Esophagus squamous epithelium (tissue), 5 donors: ENCODE results near the gene STX1B. TPM values are rescaled to one million over a fixed set of nuclear protein-coding genes. Genes with fewer than 3 reads are reported as not detected.
"Not testable (repeated sequence)": the region's sequence is repeated elsewhere in the genome, so short reads cannot be mapped to it uniquely, and the experiment has no call there.

ENCODE experiments used
- DNase-seq: peaks from one replicate; lab custom pipeline; 2025; lab: John Stamatoyannopoulos, UW
- H3K27ac ChIP-seq, 4 donors: fragments of 200-600 bp; sonication (generic); one replicate each; pipeline ENCODE4 v1.5.1; 2016 to 2019; ENCODE audit warnings: mild to moderate bottlenecking in 1 of 4
- H3K27me3 ChIP-seq, 4 donors: fragments of 200-600 bp; sonication (generic); 1 replicate in 3 of 4; 2 replicates in 1 of 4; pipeline versions ENCODE4 v1.5.1 to v1.6.0; 2017 to 2021; ENCODE audit warnings: antibody characterized with exemption in 1 of 4
- H3K36me3 ChIP-seq, 3 donors: fragments of 200-600 bp; sonication (generic); one replicate each; pipeline ENCODE4 v1.5.1; 2016 to 2019
- H3K4me1 ChIP-seq, 3 donors: fragments of 200-600 bp; sonication (generic); one replicate each; pipeline ENCODE4 v1.5.1; 2017 to 2019
- H3K4me3 ChIP-seq, 4 donors: fragments of 200-600 bp; sonication (generic); 1 replicate in 3 of 4; 2 replicates in 1 of 4; pipeline ENCODE4 v1.5.1; 2016 to 2019; ENCODE audit warnings: mild to moderate bottlenecking in 2 of 4, moderate library complexity in 1 of 4
- H3K9me3 ChIP-seq, 3 donors: fragments of 200-600 bp; sonication (generic); one replicate each; pipeline ENCODE4 v1.5.1; 2016 to 2019
- CTCF ChIP-seq, 6 experiments: fragments of 450-650 bp in 4 of 6; fragments of 200-600 bp in 2 of 6; sonication (generic) in 2 of 6; IDR thresholded peaks; one replicate each; pipeline ENCODE4 v1.5.1; 2016 to 2019; ENCODE audit warnings: antibody characterized with exemption in 6 of 6, mild to moderate bottlenecking in 4 of 6, moderate library complexity in 4 of 6
- POLR2A ChIP-seq, 4 donors: fragments of 450-650 bp; IDR thresholded peaks; one replicate each; pipeline ENCODE4 v1.6.1; 2017; ENCODE audit warnings: antibody characterized with exemption in 4 of 4, mild to moderate bottlenecking in 4 of 4, moderate library complexity in 3 of 4
- WGBS, 2 donors: methylation state at CpG; one replicate each; pipeline ENCODE4 v1.1.5; 2018; 5-methylcytosine and 5-hydroxymethylcytosine counted together
- intact Hi-C: fragments of 100-400 bp; cut with DNase I; formaldehyde crosslinking; loops from one replicate; pipeline ENCODE4 v1.15.0; 2022
- total RNA-seq, 4 donors: library from RNA; depleted of rRNA; stranded (reverse); fragments of >200 nt; gene quantifications; one replicate each; pipeline ENCODE4 v1.1.0, GENCODE V29; 2016
- donor health status: DM: yes; HTN: yes; CAD: no.

STX1B gene
- total RNA-seq, 4 donors from 2014 or later = 0.06 to 1.5 (median 0.20) TPM

GRCh38 chr16:31025339-31025738 is 14.9 kb upstream of the STX1B start:
- H3K4me3 ChIP-seq = no peak overlapping the region
- no peak for TF ChIP-seq CTCF (IDR thresholded peaks at IDR 0.05)
- TF ChIP-seq POLR2A (IDR thresholded peaks at IDR 0.05) = no peak
- WGBS, 2 donors = 75 to 81% methylated on average over 5 of the region's 5 CpGs
- no peak overlapping the region for H3K27ac ChIP-seq
- no peaks in the 10 kb centered on the region for H3K36me3 ChIP-seq
- no peaks in the 10 kb centered on the region for H3K9me3 ChIP-seq
- DNase-seq = no peak
- no peaks in the 10 kb centered on the region for H3K4me1 ChIP-seq
- intact Hi-C loops = no loop called here
- H3K27me3 ChIP-seq = no peaks in the 10 kb centered on the region

- no peak for DNase-seq
- intact Hi-C loops = no loop called here
- TF ChIP-seq POLR2A (IDR thresholded peaks at IDR 0.05) = no peak
- TF ChIP-seq CTCF (IDR thresholded peaks at IDR 0.05) = no peak
These were observed 13.3 kb upstream of the STX1B start for GRCh38 chr16:31023627-31024226.

GRCh38 chr16:31023252-31023602 is 12.8 kb upstream of the STX1B start:
- Histone ChIP-seq H3K9me3 (no peaks in the 10 kb centered on the region), H3K4me1 (no peaks in the 10 kb centered on the region), H3K36me3 (no peaks in the 10 kb centered on the region), H3K4me3 (no peak overlapping the region), H3K27me3 (no peaks in the 10 kb centered on the region), H3K27ac (no peak overlapping the region)
- 95 to 100% methylated on average over 3 to 4 of the region's 4 CpGs for WGBS, 2 donors
- TF ChIP-seq POLR2A (IDR thresholded peaks at IDR 0.05) = no peak
- TF ChIP-seq CTCF (IDR thresholded peaks at IDR 0.05) = no peak
- intact Hi-C loops = no loop called here
- DNase-seq = no peak

More at GRCh38 chr16:31023627-31024226, 13.3 kb upstream of the STX1B start:
- 57 to 65% methylated on average over 6 of the region's 6 CpGs for WGBS, 2 donors
- no peaks in the 10 kb centered on the region for H3K4me1 ChIP-seq
- H3K36me3 ChIP-seq = no peaks in the 10 kb centered on the region
- no peak overlapping the region for H3K4me3 ChIP-seq
- no peaks in the 10 kb centered on the region for H3K9me3 ChIP-seq
- H3K27me3 ChIP-seq = no peaks in the 10 kb centered on the region
- no peak overlapping the region for H3K27ac ChIP-seq

GRCh38 chr16:31022544-31023251 is 12.3 kb upstream of the STX1B start:
- no peak for DNase-seq
- Histone ChIP-seq H3K9me3 (no peaks in the 10 kb centered on the region), H3K27me3 (no peaks in the 10 kb centered on the region), H3K27ac (no peak overlapping the region), H3K4me3 (no peak overlapping the region), H3K4me1 (no peaks in the 10 kb centered on the region), H3K36me3 (no peaks in the 10 kb centered on the region)
- intact Hi-C loops = no loop called here
- WGBS, 2 donors = 67 to 78% methylated on average over 7 to 11 of the region's 12 CpGs
- TF ChIP-seq CTCF (IDR thresholded peaks at IDR 0.05) = no peak
- TF ChIP-seq POLR2A (IDR thresholded peaks at IDR 0.05) = no peak

- H3K36me3 ChIP-seq = no peaks in the 10 kb centered on the region
- intact Hi-C loops = no loop called here
- H3K27me3 ChIP-seq = peaks cover 0 to 7% (median 0%) of the 10 kb centered on the region in 4 donors
- TF ChIP-seq POLR2A (IDR thresholded peaks at IDR 0.05) (no peak), CTCF (IDR thresholded peaks at IDR 0.05) (no peak)
- no peaks in the 10 kb centered on the region for H3K9me3 ChIP-seq
- H3K27ac ChIP-seq = no peak overlapping the region
- no peak overlapping the region for H3K4me3 ChIP-seq
- 87 to 100% methylated on average over 3 of the region's 3 CpGs for WGBS, 2 donors
- H3K4me1 ChIP-seq = no peaks in the 10 kb centered on the region
- DNase-seq = no peak
These were observed 10.1 kb upstream of the STX1B start for GRCh38 chr16:31020536-31020935.

GRCh38 chr16:31017756-31018155 is 7.3 kb upstream of the STX1B start:
- H3K27ac ChIP-seq, H3K4me3 ChIP-seq, H3K4me1 ChIP-seq, H3K9me3 ChIP-seq, H3K36me3 ChIP-seq, DNase-seq, intact Hi-C loops: not testable (repeated sequence)
- WGBS, 2 donors = 86 to 92% methylated on average over 7 to 10 of the region's 10 CpGs
- H3K27me3 ChIP-seq = peaks cover 0 to 29% (median 0%) of the 10 kb centered on the region in 4 donors
